GM06990 (cell line): ENCODE measurements around the gene CCDC190.
A peak's percentile ranks its signal among the peaks of the same experiment; 100 is the strongest.
"Not testable (repeated sequence)": the region's sequence is repeated elsewhere in the genome, so short reads cannot be mapped to it uniquely, and the experiment has no call there.

Experiments used
- DNase-seq: peaks from one replicate; pipeline ENCODE4 v3.0.0-alpha.2; 2011; ENCODE audit not compliant: insufficient read length; ENCODE audit errors: extremely low read depth
- H3K27me3 ChIP-seq: replicated peaks from 2 replicates; pipeline ENCODE4 v1.6.0; 2011; ENCODE audit warnings: low read length; ENCODE audit not compliant: control insufficient read depth, insufficient read depth
- H3K36me3 ChIP-seq: 2 replicates; pipeline ENCODE4 v1.5.1; 2011; ENCODE audit warnings: low read length; ENCODE audit not compliant: control insufficient read depth, insufficient read depth
- H3K4me3 ChIP-seq: replicated peaks from 2 replicates; pipeline ENCODE4 v1.5.1; 2011; ENCODE audit warnings: low read depth, mild to moderate bottlenecking, control low read depth, low read length
- CTCF ChIP-seq: IDR thresholded peaks from 2 replicates; pipeline ENCODE4 v1.5.1; 2011; ENCODE audit warnings: low read length, control low read depth, mild to moderate bottlenecking, inconsistent platforms; ENCODE audit not compliant: insufficient read depth, poor library complexity, severe bottlenecking

CCDC190 gene

GRCh38 chr1:162885265-162885664 is 24.3 kb upstream of the CCDC190 start:
- no peaks in the 10 kb centered on the region for H3K27me3 ChIP-seq
- no peaks in the 10 kb centered on the region for H3K36me3 ChIP-seq
- no peak for TF ChIP-seq CTCF
- DNase-seq = no peak
- no peak overlapping the region for H3K4me3 ChIP-seq

GRCh38 chr1:162884831-162885230 is 23.9 kb upstream of the CCDC190 start:
- Histone ChIP-seq H3K27me3 (no peaks in the 10 kb centered on the region), H3K36me3 (no peaks in the 10 kb centered on the region), H3K4me3 (no peak overlapping the region)
- no peak for TF ChIP-seq CTCF
- no peak for DNase-seq

GRCh38 chr1:162882248-162882674 is 21.3 kb upstream of the CCDC190 start:
- no peak for TF ChIP-seq CTCF
- DNase-seq = no peak
- no peaks in the 10 kb centered on the region for H3K36me3 ChIP-seq
- H3K27me3 ChIP-seq = no peaks in the 10 kb centered on the region
- no peak overlapping the region for H3K4me3 ChIP-seq

GRCh38 chr1:162881590-162881989 is 20.6 kb upstream of the CCDC190 start:
- no peak overlapping the region for H3K4me3 ChIP-seq
- no peak for TF ChIP-seq CTCF
- no peaks in the 10 kb centered on the region for H3K27me3 ChIP-seq
- DNase-seq = no peak
- H3K36me3 ChIP-seq = no peaks in the 10 kb centered on the region

- DNase-seq, H3K4me3 ChIP-seq, H3K27me3 ChIP-seq, H3K36me3 ChIP-seq: not testable (repeated sequence)
These were observed 19.6 kb upstream of the CCDC190 start for GRCh38 chr1:162880617-162881016.

- Histone ChIP-seq H3K27me3 (no peaks in the 10 kb centered on the region), H3K36me3 (no peaks in the 10 kb centered on the region), H3K4me3 (no peak overlapping the region)
- peak; percentile 68 for TF ChIP-seq CTCF
- DNase-seq = no peak
These were observed 17.1 kb upstream of the CCDC190 start for GRCh38 chr1:162878000-162878596.
